Right cardiac atrium (tissue), 5 donors: ENCODE data around the gene DPH5. TPM values are rescaled to one million over a fixed set of nuclear protein-coding genes. Genes with fewer than 3 reads are reported as not detected.

ENCODE experiments used
- ATAC-seq, 2 donors: fragments of 200-7000 bp; cut with Tn5 transposase; one replicate each; pipeline versions ENCODE4 v1.8.0 to v1.9.1; 2020; ENCODE audit warnings: moderate library complexity in 2 of 2, mild to moderate bottlenecking in 1 of 2
- DNase-seq, 3 donors: peaks; one replicate each; pipeline ENCODE4 v3.0.0-alpha.2; 2020
- H3K27ac ChIP-seq: one replicate; pipeline ENCODE4 v1.5.1; 2013; ENCODE audit warnings: mild to moderate bottlenecking, low read length, control low read depth, moderate library complexity
- H3K27me3 ChIP-seq: one replicate; pipeline ENCODE4 v1.6.1; 2013; ENCODE audit not compliant: control insufficient read depth, insufficient read depth
- H3K4me1 ChIP-seq: one replicate; pipeline ENCODE4 v1.6.1; 2013; ENCODE audit warnings: low read length; ENCODE audit not compliant: control insufficient read depth, insufficient read depth
- H3K4me3 ChIP-seq: one replicate; pipeline ENCODE4 v1.5.1; 2013; ENCODE audit warnings: low read length, control low read depth
- H3K9me3 ChIP-seq: one replicate; pipeline ENCODE4 v1.6.1; 2013; ENCODE audit warnings: low read length; ENCODE audit not compliant: control insufficient read depth
- whole genome bisulfite sequencing: extraction: QIAGEN DNeasy Blood & Tissue Kit; methylation state at CpG from one replicate; pipeline ENCODE4 v1.1.7; 2013; 5-methylcytosine and 5-hydroxymethylcytosine counted together
- intact Hi-C, 4 donors: fragments of 100-400 bp; cut with DNase I; formaldehyde crosslinking; loops; one replicate each; pipeline versions ENCODE4 v1.11.0 to v1.14.0; 2022 to 2023
- polyA plus RNA-seq: library from polyadenylated mRNA; stranded (reverse); fragments of 200-250 nt; gene quantifications from one replicate; pipeline ENCODE4 v1.2.3, GENCODE V29; 2013
- total RNA-seq, 4 donors: library from RNA; stranded (reverse); fragmentation: NEBNext Ultra II Directional; extraction: Animal tissue kit (Norgen Biotek cat#: 25700); gene quantifications; one replicate each; pipeline ENCODE4 v1.2.1, GENCODE V29; 2021
- donor health status: healthy with polysubstance abuse.
- donor health status: DM: no; HTN: yes; CAD: no.
- donor health status: DM: no; HTN: no; CAD: no.
- donor health status: DM: no; HTN: yes; CAD: no; lungs with severe emphysema.
- donor health status: DM: yes; HTN: yes; CAD: no.

Gene DPH5
- total and polyA plus RNA-seq, 5 donors, result 30.9 to 41.2 (median 36.1) TPM

- ATAC-seq, result no peak
- intact Hi-C loops, result no loop called here
- Histone ChIP-seq H3K4me3 (no peak overlapping the region), H3K9me3 (no peaks in the 10 kb centered on the region), H3K27me3 (no peaks in the 10 kb centered on the region), H3K27ac (no peak overlapping the region), H3K4me1 (no peaks in the 10 kb centered on the region)
- no peak for DNase-seq
Measured at GRCh38 chr1:101055623-101056022, 30.0 kb upstream of the DPH5 start.

- intact Hi-C loops, result no loop called here
- no peaks in the 10 kb centered on the region for H3K9me3 ChIP-seq
- no peaks in the 10 kb centered on the region for H3K27me3 ChIP-seq
- no peaks in the 10 kb centered on the region for H3K4me1 ChIP-seq
- no peak for DNase-seq
- H3K4me3 ChIP-seq, result no peak overlapping the region
- no peak for ATAC-seq
- no peak overlapping the region for H3K27ac ChIP-seq
- 56% methylated on average over 3 of the region's 3 CpGs for WGBS
Measured at GRCh38 chr1:101051688-101052638, 26.4 kb upstream of the DPH5 start.

- no peak overlapping the region for H3K27ac ChIP-seq
- intact Hi-C loops, result no loop called here
- H3K9me3 ChIP-seq, result no peaks in the 10 kb centered on the region
- no peak overlapping the region for H3K4me3 ChIP-seq
- H3K27me3 ChIP-seq, result no peaks in the 10 kb centered on the region
- DNase-seq (no peak), ATAC-seq (no peak)
- 85% methylated on average over 2 of the region's 2 CpGs for WGBS
- no peaks in the 10 kb centered on the region for H3K4me1 ChIP-seq
Measured at GRCh38 chr1:101050869-101051268, 25.3 kb upstream of the DPH5 start.

- Histone ChIP-seq H3K4me1 (no peaks in the 10 kb centered on the region), H3K27ac (no peak overlapping the region), H3K4me3 (no peak overlapping the region), H3K27me3 (no peaks in the 10 kb centered on the region), H3K9me3 (no peaks in the 10 kb centered on the region)
- no peak for DNase-seq
- ATAC-seq, result no peak
- intact Hi-C loops, result no loop called here
Measured at GRCh38 chr1:101044749-101045148, 19.2 kb upstream of the DPH5 start.

GRCh38 chr1:101044259-101044658 is 18.7 kb upstream of the DPH5 start:
- no peak for ATAC-seq
- intact Hi-C loops, result no loop called here
- Histone ChIP-seq H3K9me3 (no peaks in the 10 kb centered on the region), H3K4me1 (no peaks in the 10 kb centered on the region), H3K27me3 (no peaks in the 10 kb centered on the region), H3K4me3 (no peak overlapping the region), H3K27ac (no peak overlapping the region)
- DNase-seq, result no peak

- H3K4me1 ChIP-seq, result no peaks in the 10 kb centered on the region
- no peaks in the 10 kb centered on the region for H3K27me3 ChIP-seq
- WGBS, result 64% methylated on average over 2 of the region's 2 CpGs
- H3K4me3 ChIP-seq, result no peak overlapping the region
- intact Hi-C loops, result no loop called here
- ATAC-seq (peak in 1 of 2 donors; percentile 43), DNase-seq (no peak)
- H3K9me3 ChIP-seq, result no peaks in the 10 kb centered on the region
- H3K27ac ChIP-seq, result no peak overlapping the region
Measured at GRCh38 chr1:101043776-101044175, 18.2 kb upstream of the DPH5 start.

- WGBS, result 98% methylated on average over 1 of the region's 1 CpG
- no peaks in the 10 kb centered on the region for H3K9me3 ChIP-seq
- intact Hi-C loops, result no loop called here
Measured at GRCh38 chr1:101041300-101041699, 15.7 kb upstream of the DPH5 start.

GRCh38 chr1:101040666-101041065 is 15.1 kb upstream of the DPH5 start:
- H3K9me3 ChIP-seq, result no peaks in the 10 kb centered on the region
- no peak for DNase-seq
- no peak overlapping the region for H3K27ac ChIP-seq
- no peaks in the 10 kb centered on the region for H3K4me1 ChIP-seq
- intact Hi-C loops, result no loop called here
- no peak overlapping the region for H3K4me3 ChIP-seq
- no peaks in the 10 kb centered on the region for H3K27me3 ChIP-seq
- no peak for ATAC-seq
- WGBS, result 97% methylated on average over 2 of the region's 2 CpGs

More at GRCh38 chr1:101041300-101041699, 15.7 kb upstream of the DPH5 start:
- no peaks in the 10 kb centered on the region for H3K4me1 ChIP-seq
- no peaks in the 10 kb centered on the region for H3K27me3 ChIP-seq
- no peak for DNase-seq
- no peak for ATAC-seq
- no peak overlapping the region for H3K27ac ChIP-seq
- H3K4me3 ChIP-seq, result no peak overlapping the region

- DNase-seq, result no peak
- Histone ChIP-seq H3K27ac (no peak overlapping the region), H3K27me3 (no peaks in the 10 kb centered on the region), H3K4me3 (no peak overlapping the region), H3K4me1 (no peaks in the 10 kb centered on the region), H3K9me3 (no peaks in the 10 kb centered on the region)
- WGBS, result 95% methylated on average over 1 of the region's 1 CpG
- intact Hi-C loops, result no loop called here
- ATAC-seq, result no peak
Measured at GRCh38 chr1:101039245-101039644, 13.7 kb upstream of the DPH5 start.

GRCh38 chr1:101037316-101037715 is 11.7 kb upstream of the DPH5 start:
- no peaks in the 10 kb centered on the region for H3K27me3 ChIP-seq
- intact Hi-C loops, result no loop called here
- H3K9me3 ChIP-seq, result no peaks in the 10 kb centered on the region
- H3K4me3 ChIP-seq, result no peak overlapping the region
- DNase-seq (no peak), ATAC-seq (no peak)
- no peaks in the 10 kb centered on the region for H3K4me1 ChIP-seq
- WGBS, result 93% methylated on average over 3 of the region's 3 CpGs
- H3K27ac ChIP-seq, result no peak overlapping the region

- no peak overlapping the region for H3K4me3 ChIP-seq
- 95% methylated on average over 2 of the region's 2 CpGs for WGBS
- no peak for ATAC-seq
- H3K4me1 ChIP-seq, result no peaks in the 10 kb centered on the region
- no peaks in the 10 kb centered on the region for H3K9me3 ChIP-seq
- H3K27me3 ChIP-seq, result no peaks in the 10 kb centered on the region
- intact Hi-C loops, result no loop called here
- no peak overlapping the region for H3K27ac ChIP-seq
- no peak for DNase-seq
Measured at GRCh38 chr1:101033017-101033416, 7.4 kb upstream of the DPH5 start.
